SK-N-MC (cell line): Measurements from ENCODE around the gene DHX16.

Source experiments
- EZH2 ChIP-seq: fragments of 200-600 bp; sonication (generic); IDR thresholded peaks from one replicate; pipeline ENCODE4 v1.6.1; 2017; ENCODE audit warnings: antibody characterized with exemption
- POLR2AphosphoS5 ChIP-seq: IDR thresholded peaks from 2 replicates; pipeline ENCODE4 v1.6.1; 2012; ENCODE audit warnings: mild to moderate bottlenecking, low read depth, low read length, borderline replicate concordance

DNA sequence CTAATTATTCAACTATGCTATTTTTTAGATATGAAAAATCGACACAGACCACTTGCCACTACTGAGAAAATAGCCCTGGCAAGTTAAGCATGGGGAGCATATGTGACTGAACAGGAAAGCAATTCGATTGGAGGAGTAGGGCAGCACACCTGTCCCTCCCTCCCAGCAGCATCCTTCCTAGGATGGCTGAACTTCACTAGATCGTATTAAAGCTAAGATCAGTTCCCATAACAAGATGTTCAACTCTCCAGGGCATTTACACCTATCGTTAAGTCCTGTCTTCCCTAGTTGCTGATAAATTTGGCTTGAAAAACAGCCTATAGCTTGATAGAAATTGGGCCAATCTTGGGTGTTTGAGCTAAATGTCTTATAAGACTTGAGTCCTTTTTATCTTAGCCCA lies 62.7 kb downstream of the DHX16 start:
- TF ChIP-seq EZH2 (no peak), POLR2AphosphoS5 (no peak; the same call in 1 of the 2 replicates)
